ENCODE measurements around the gene HEATR1.

GRCh38 chr1:236536540-236536939 lies 67.8 kb downstream of the HEATR1 start:
- TF ChIP-seq, protein P1, sequence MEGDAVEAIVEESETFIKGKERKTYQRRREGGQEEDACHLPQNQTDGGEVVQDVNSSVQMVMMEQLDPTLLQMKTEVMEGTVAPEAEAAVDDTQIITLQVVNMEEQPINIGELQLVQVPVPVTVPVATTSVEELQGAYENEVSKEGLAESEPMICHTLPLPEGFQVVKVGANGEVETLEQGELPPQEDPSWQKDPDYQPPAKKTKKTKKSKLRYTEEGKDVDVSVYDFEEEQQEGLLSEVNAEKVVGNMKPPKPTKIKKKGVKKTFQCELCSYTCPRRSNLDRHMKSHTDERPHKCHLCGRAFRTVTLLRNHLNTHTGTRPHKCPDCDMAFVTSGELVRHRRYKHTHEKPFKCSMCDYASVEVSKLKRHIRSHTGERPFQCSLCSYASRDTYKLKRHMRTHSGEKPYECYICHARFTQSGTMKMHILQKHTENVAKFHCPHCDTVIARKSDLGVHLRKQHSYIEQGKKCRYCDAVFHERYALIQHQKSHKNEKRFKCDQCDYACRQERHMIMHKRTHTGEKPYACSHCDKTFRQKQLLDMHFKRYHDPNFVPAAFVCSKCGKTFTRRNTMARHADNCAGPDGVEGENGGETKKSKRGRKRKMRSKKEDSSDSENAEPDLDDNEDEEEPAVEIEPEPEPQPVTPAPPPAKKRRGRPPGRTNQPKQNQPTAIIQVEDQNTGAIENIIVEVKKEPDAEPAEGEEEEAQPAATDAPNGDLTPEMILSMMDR (IDR thresholded peaks at IDR 0.05): no peak
- TF ChIP-seq POLR2A (IDR thresholded peaks at IDR 0.05): no peak

All from ovary (tissue), 3 donors.